ENCODE results near the gene C1orf167. TPM values are rescaled to one million over a fixed set of nuclear protein-coding genes. Genes with fewer than 3 reads are reported as not detected.

The C1orf167 gene
- total and polyA plus RNA-seq, 2 experiments from 2014 or later = 1.7 to 2.2 TPM

DNA sequence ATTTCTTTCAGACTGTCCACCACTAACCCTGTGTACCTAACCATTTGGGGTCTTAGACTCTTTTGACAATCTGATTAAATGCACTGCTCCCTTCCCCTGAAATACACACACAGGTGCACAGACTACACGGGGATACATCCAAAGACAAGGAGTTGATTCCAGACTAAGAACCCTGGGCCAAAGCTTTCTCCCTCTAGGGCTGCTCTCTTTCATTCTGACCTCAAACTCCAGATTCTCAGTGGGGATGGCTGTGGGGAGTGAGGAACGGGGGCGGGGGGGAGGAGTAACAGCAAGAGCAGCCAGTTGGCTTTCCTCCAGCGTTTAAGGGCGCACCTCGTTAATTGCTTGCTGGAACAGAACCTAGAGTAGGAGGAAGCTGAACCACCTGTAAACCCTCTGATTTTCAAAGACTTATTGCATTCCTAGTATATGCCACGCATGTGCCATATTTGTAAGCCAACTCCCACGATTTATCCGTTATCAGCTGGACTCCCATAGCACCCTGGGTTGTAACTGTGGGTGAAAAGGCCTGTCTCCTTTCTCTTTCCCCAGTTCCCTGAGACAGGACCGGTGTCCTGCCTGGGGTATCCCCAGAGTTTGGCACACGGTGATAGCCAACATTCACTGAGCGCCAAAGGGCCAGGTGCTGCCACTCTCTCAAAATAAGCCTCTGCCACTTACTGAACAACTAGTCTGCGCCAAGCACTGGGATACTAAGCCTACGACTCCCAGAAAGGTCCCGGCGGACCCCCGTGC lies 42.9 kb downstream of the C1orf167 start:
- H3K9me2 ChIP-seq (ENCODE audit: insufficient read depth) = no peaks in the 10 kb centered on the region
- Mint-ChIP-seq H3K27me3 (ENCODE audit: insufficient read depth, low read depth, poor library complexity) (peaks cover 12% of the 10 kb centered on the region), H3K36me3 (ENCODE audit: low read depth) (peaks cover 43% of the 10 kb centered on the region), H3K4me1 (peaks cover 53% of the 10 kb centered on the region), H3K4me3 (peak overlapping the region; percentile 92), H3K9me3 (peaks cover 2% of the 10 kb centered on the region; the same call in 1 of the 3 replicates), H3K27ac (peak overlapping the region; percentile 72)
- H3K4me3 ChIP-seq = peak overlapping the region; percentile 98
- H3K4me2 ChIP-seq = peak overlapping the region; percentile 100
- peaks cover 13% of the 10 kb centered on the region; the same call in 1 of the 2 replicates for H3K36me3 ChIP-seq (ENCODE audit: insufficient read depth)
- TF ChIP-seq STAT1 (IDR thresholded peaks at IDR 0.05; ENCODE audit: unreplicated experiment) (no peak), ZNF331 (CRISPR knock-in tag; IDR thresholded peaks at IDR 0.05; ENCODE audit: low read depth) (no peak), CREB1 (CRISPR knock-in tag; IDR thresholded peaks at IDR 0.05; ENCODE audit: low read depth) (no peak), JUNB (IDR thresholded peaks at IDR 0.05; ENCODE audit: unreplicated experiment) (no peak), EZH2 (IDR thresholded peaks at IDR 0.05; ENCODE audit: low read depth, unreplicated experiment) (no peak)
- TF ChIP-seq, protein P1, sequence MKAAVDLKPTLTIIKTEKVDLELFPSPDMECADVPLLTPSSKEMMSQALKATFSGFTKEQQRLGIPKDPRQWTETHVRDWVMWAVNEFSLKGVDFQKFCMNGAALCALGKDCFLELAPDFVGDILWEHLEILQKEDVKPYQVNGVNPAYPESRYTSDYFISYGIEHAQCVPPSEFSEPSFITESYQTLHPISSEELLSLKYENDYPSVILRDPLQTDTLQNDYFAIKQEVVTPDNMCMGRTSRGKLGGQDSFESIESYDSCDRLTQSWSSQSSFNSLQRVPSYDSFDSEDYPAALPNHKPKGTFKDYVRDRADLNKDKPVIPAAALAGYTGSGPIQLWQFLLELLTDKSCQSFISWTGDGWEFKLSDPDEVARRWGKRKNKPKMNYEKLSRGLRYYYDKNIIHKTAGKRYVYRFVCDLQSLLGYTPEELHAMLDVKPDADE (IDR thresholded peaks at IDR 0.05) = no peak
- ATAC-seq = no peak
- peak overlapping the region; percentile 94 for H3K27ac ChIP-seq (ENCODE audit: low read depth)
- H3K79me2 ChIP-seq (replicated peaks; ENCODE audit: insufficient read depth) = peaks cover 47% of the 10 kb centered on the region
- 0 out of 2 replicates have a peak, but pooled peaks cover 6% of the 10 kb centered on the region for H4K20me1 ChIP-seq (replicated peaks; ENCODE audit: insufficient read depth)
- H2AFZ ChIP-seq = 0 out of 2 replicates have a peak overlapping the region, but pooled peaks have one; percentile 74
- peak; percentile 36 for DNase-seq (ENCODE audit: low spot score)
- H3K4me1 ChIP-seq (ENCODE audit: insufficient read depth) = peaks cover 36% of the 10 kb centered on the region
- no peaks in the 10 kb centered on the region for H3K27me3 ChIP-seq (ENCODE audit: insufficient read depth)
- peaks cover 22% of the 10 kb centered on the region; the same call in 1 of the 2 replicates for H3F3A ChIP-seq (replicated peaks; ENCODE audit: low read depth)

DNA sequence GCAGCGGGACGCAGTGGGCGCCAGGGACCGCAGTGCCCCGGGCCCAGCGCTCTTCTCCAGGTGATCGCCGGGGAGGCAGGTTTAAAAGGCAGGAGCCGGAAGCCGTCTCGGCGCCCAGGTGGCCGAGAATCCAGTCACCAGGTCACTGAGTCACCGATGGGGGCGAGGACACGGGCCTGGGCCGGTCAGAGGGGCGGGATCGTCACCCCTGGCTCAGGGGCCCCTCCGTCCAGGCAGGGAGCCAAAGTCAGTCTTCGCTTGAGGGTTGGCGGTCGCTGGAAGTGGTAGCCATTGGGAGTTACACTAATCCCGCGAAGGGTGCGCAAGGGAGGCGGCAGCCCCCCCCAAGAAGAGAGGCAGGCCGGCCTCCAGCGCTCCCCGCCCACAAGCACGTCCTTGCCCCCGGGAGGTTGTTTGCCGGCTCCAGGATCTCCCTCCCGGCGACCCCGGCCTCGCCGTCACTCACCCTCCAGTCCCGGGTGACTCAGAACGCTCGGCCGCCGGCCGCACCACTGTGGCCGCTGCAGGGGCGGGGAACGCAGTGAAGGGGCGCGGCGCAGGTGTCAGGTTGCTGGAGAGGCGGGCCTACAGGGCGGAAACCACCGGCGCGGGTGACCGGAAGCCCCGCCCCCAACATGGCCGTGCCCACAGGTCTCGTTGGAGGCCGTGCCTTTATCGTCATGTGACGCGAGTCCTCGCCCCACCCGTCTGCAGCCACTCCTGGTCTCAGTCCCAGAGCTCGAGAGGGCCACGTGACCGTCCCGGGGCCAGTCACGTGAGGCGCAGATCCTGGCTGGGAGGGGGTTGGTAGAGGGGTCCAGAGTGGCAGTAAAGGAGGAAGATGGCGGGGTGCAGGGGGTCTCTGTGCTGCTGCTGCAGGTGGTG lies 43.7 kb downstream of the C1orf167 start, which contains the start of the genes CLCN6 and MTHFR:
TSS of gene CLCN6 (plus strand) at position 770 of the 885 bp plus-strand sequence. CDS start at position 842, 72 bp downstream.
TSS of gene MTHFR (minus strand) at position 543 of the 885 bp plus-strand sequence. CDS start 2,848 bp downstream, outside the sequence.
- Histone ChIP-seq H3K4me1 (ENCODE audit: insufficient read depth) (peaks cover 36% of the 10 kb centered on the region), H3K27me3 (ENCODE audit: insufficient read depth) (no peaks in the 10 kb centered on the region), H3K4me3 (peak within 1 kb of the TSS; percentile 98), H3K27ac (ENCODE audit: low read depth) (peak within 1 kb of the TSS; percentile 94), H3K36me3 (ENCODE audit: insufficient read depth) (peaks cover 13% of the 10 kb centered on the region), H3K9me2 (ENCODE audit: insufficient read depth) (no peaks in the 10 kb centered on the region), H4K20me1 (replicated peaks; ENCODE audit: insufficient read depth) (peaks cover 14% of the 10 kb centered on the region), H3K79me2 (replicated peaks; ENCODE audit: insufficient read depth) (peaks cover 55% of the 10 kb centered on the region), H2AFZ (peak within 1 kb of the TSS; percentile 87), H3F3A (replicated peaks; ENCODE audit: low read depth) (peaks cover 22% of the 10 kb centered on the region; the same call in 1 of the 2 replicates), H3K4me2 (peak within 1 kb of the TSS; percentile 100)
- TF ChIP-seq CREB1 (CRISPR knock-in tag; IDR thresholded peaks at IDR 0.05; ENCODE audit: low read depth) (peak; percentile 88), ZNF114 (CRISPR knock-in tag; IDR thresholded peaks at IDR 0.05) (no peak), POLR2AphosphoS5 (IDR thresholded peaks at IDR 0.05; ENCODE audit: low read depth) (peak; percentile 84)
- peaks cover 2% of the 10 kb centered on the region; the same call in 1 of the 3 replicates for H3K9me3 Mint-ChIP-seq
- H3K4me1 Mint-ChIP-seq = peaks cover 53% of the 10 kb centered on the region
- DNase-seq (ENCODE audit: low spot score) (peak; percentile 99), ATAC-seq (peak; percentile 87)
- peak within 1 kb of the TSS; percentile 96 for H3K27ac Mint-ChIP-seq
- peak within 1 kb of the TSS; percentile 92 for H3K4me3 Mint-ChIP-seq
- H3K36me3 Mint-ChIP-seq (ENCODE audit: low read depth) = peaks cover 40% of the 10 kb centered on the region
- H3K27me3 Mint-ChIP-seq (ENCODE audit: insufficient read depth, low read depth, poor library complexity) = peaks cover 12% of the 10 kb centered on the region
